ENCODE results near the gene RLN3.
A peak's percentile ranks its signal among the peaks of the same experiment; 100 is the strongest.
"Not testable (repeated sequence)": the region's sequence is repeated elsewhere in the genome, so short reads cannot be mapped to it uniquely, and the experiment has no call there.

The RLN3 gene

DNA sequence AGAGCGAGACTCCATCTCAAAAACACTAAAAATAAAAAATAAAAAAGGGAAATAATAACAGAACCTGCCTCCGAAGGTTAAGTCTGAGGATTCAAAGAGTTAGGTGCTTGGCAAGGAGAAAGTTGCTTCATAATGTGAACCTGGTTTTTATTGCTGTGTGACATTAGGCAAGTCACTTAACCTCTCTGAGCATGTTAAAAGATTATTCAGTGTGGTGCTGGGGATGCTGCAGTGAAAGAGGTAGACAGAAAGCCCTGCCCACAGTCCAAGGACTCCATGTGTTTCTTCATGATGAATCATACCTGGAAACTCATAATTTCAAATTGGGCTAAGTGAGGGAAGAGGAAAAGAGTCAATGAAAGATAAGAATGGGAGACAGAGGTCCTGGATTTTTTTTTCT, 6.0 kb downstream of the RLN3 start:
- Mint-ChIP-seq H3K9me3 (no peaks in the 10 kb centered on the region), H3K36me3 (ENCODE audit: low read depth) (no peaks in the 10 kb centered on the region)

GRCh38 chr19:14035159-14035558, 7.2 kb downstream of the RLN3 start:
- H3K36me3 Mint-ChIP-seq (ENCODE audit: low read depth): not testable (repeated sequence)

More for the DNA sequence above, 6.0 kb downstream of the RLN3 start:
- Mint-ChIP-seq H3K27ac (no peak overlapping the region), H3K4me1 (no peaks in the 10 kb centered on the region), H3K4me3 (no peak overlapping the region), H3K27me3 (ENCODE audit: low read depth) (peaks cover 23% of the 10 kb centered on the region)
- TF ChIP-seq CTCF (IDR thresholded peaks at IDR 0.05; ENCODE audit: unreplicated experiment in 3 of 3): no peak

GRCh38 chr19:14035706-14036105, 7.8 kb downstream of the RLN3 start:
- no peaks in the 10 kb centered on the region for H3K4me1 Mint-ChIP-seq
- H3K9me3 Mint-ChIP-seq: no peaks in the 10 kb centered on the region
- peaks cover 18% of the 10 kb centered on the region for H3K27me3 Mint-ChIP-seq (ENCODE audit: low read depth)
- H3K27ac Mint-ChIP-seq: no peak overlapping the region
- no peaks in the 10 kb centered on the region for H3K36me3 Mint-ChIP-seq (ENCODE audit: low read depth)
- no peak overlapping the region for H3K4me3 Mint-ChIP-seq
- TF ChIP-seq CTCF (IDR thresholded peaks at IDR 0.05; ENCODE audit: unreplicated experiment in 3 of 3): no peak

More at GRCh38 chr19:14035159-14035558, 7.2 kb downstream of the RLN3 start:
- not testable (repeated sequence) for H3K9me3 Mint-ChIP-seq, H3K4me3 Mint-ChIP-seq, H3K4me1 Mint-ChIP-seq, H3K27ac Mint-ChIP-seq
- peaks cover 20% of the 10 kb centered on the region for H3K27me3 Mint-ChIP-seq (ENCODE audit: low read depth)

- Mint-ChIP-seq H3K27ac (no peak overlapping the region), H3K4me3 (no peak overlapping the region)
Measured at GRCh38 chr19:14039181-14039580, 11.2 kb downstream of the RLN3 start.

DNA sequence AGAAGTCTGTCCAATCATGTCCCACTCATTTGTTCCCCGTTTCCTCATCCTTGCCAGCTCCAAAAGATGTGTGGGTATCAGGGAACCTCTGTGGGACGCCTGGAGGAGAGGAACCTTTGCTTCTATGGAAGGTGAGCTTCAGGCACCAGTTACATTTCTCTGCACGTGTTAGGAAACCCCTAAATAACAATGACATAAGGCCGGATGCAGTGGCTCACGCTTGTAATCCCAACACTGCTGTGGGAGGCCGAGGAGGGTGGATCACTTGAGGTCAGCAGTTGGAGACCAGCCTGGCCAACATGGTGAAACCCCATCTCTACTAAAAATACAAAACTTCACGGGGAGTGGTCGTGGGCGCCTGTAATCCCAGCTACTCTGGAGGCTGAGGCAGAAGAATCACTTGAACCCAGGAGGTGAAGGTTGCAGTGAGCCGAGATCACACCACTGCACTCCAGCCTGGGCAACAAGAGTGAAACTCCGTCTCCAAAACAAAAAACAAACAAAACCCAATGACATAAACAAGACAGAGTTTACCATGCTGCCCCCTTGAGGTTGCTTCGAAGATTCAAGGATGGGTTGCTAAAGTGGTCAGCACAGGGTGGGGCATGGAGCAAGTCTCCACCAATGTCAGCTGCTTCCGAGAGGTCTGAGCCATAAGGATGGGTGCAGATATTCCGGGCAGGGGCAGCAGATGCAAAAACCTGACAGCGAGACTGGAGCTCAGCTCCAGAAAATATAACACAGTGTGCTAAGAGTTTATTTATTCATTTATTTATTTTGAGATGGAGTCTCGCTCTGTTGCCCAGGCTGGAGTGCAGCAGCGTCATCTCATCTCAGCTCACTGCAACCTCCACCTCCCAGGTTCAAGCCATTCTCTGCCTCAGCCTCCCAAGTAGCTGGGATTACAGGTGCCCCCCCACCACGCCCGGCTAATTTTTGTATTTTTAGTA, 15.0 kb downstream of the RLN3 start:
- H3K27me3 Mint-ChIP-seq (ENCODE audit: low read depth); H3K9me3 Mint-ChIP-seq; H3K4me3 Mint-ChIP-seq; H3K36me3 Mint-ChIP-seq (ENCODE audit: low read depth); H3K4me1 Mint-ChIP-seq: not testable (repeated sequence)
- TF ChIP-seq CTCF (IDR thresholded peaks at IDR 0.05; ENCODE audit: unreplicated experiment in 3 of 3): peak; percentile 47 to 58 (median 57)
- peak overlapping the region in 1 of 3 experiments; percentile 60 for H3K27ac Mint-ChIP-seq

More at GRCh38 chr19:14039181-14039580, 11.2 kb downstream of the RLN3 start:
- H3K4me1 Mint-ChIP-seq: peaks cover 7% of the 10 kb centered on the region
- H3K9me3 Mint-ChIP-seq: no peaks in the 10 kb centered on the region
- H3K36me3 Mint-ChIP-seq (ENCODE audit: low read depth): peaks cover 3% of the 10 kb centered on the region
- TF ChIP-seq CTCF (IDR thresholded peaks at IDR 0.05; ENCODE audit: unreplicated experiment in 3 of 3): no peak
- peaks cover 6% of the 10 kb centered on the region for H3K27me3 Mint-ChIP-seq (ENCODE audit: low read depth)

GRCh38 chr19:14047866-14048265, 19.9 kb downstream of the RLN3 start:
- H3K9me3 Mint-ChIP-seq; H3K27ac Mint-ChIP-seq; H3K4me3 Mint-ChIP-seq; H3K27me3 Mint-ChIP-seq (ENCODE audit: low read depth); H3K4me1 Mint-ChIP-seq: not testable (repeated sequence)
- peaks cover 13% of the 10 kb centered on the region for H3K36me3 Mint-ChIP-seq (ENCODE audit: low read depth)
